Neutrophil (primary cell): Measurements from ENCODE around the gene PIGB.

ENCODE experiments used
- H3K27ac ChIP-seq: fragments of 200-600 bp; sonication (generic); 2 replicates; pipeline ENCODE4 v1.5.1; 2016; ENCODE audit warnings: mild to moderate bottlenecking, moderate library complexity
- H3K27me3 ChIP-seq: fragments of 200-600 bp; sonication (generic); 2 replicates; pipeline ENCODE4 v1.6.0; 2016; ENCODE audit warnings: mild to moderate bottlenecking
- H3K36me3 ChIP-seq: fragments of 200-600 bp; sonication (generic); 2 replicates; pipeline ENCODE4 v1.5.1; 2017
- H3K4me1 ChIP-seq, 2 experiments: fragments of 200-600 bp in 1 of 2; sonication (generic) in 1 of 2; 1 replicate in 1 of 2; 2 replicates in 1 of 2; pipeline versions ENCODE4 v1.5.1 to v1.6.1; 2013 to 2016; ENCODE audit warnings: low read depth in 1 of 2, low read length in 1 of 2, mild to moderate bottlenecking in 1 of 2, moderate library complexity in 1 of 2; ENCODE audit not compliant: control insufficient read depth in 1 of 2, insufficient read depth in 1 of 2
- H3K4me3 ChIP-seq, 2 experiments: fragments of 200-600 bp in 1 of 2; sonication (generic) in 1 of 2; 1 replicate in 1 of 2; 2 replicates in 1 of 2; pipeline ENCODE4 v1.5.1; 2013 to 2016; ENCODE audit warnings: low read depth in 1 of 2, low read length in 1 of 2, mild to moderate bottlenecking in 1 of 2, moderate library complexity in 1 of 2
- H3K9me3 ChIP-seq: fragments of 200-600 bp; sonication (generic); 2 replicates; pipeline ENCODE4 v1.5.1; 2016
- CTCF ChIP-seq: fragments of 200-600 bp; sonication (generic); IDR thresholded peaks from 2 replicates; pipeline ENCODE4 v1.5.1; 2016; ENCODE audit warnings: antibody characterized with exemption

PIGB gene

GRCh38 chr15:55320963-55321362 is 1.9 kb downstream of the PIGB start:
- Histone ChIP-seq H3K4me1 (peaks cover 74 to 77% of the 10 kb centered on the region in 2 experiments), H3K36me3 (peaks cover 23% of the 10 kb centered on the region), H3K9me3 (no peaks in the 10 kb centered on the region), H3K27ac (peak overlapping the region; percentile 96), H3K4me3 (peak overlapping the region; percentile 5 to 77), H3K27me3 (no peaks in the 10 kb centered on the region)
- TF ChIP-seq CTCF = no peak

- Histone ChIP-seq H3K27me3 (no peaks in the 10 kb centered on the region), H3K4me1 (peaks cover 70 to 71% of the 10 kb centered on the region in 2 experiments), H3K36me3 (peaks cover 16% of the 10 kb centered on the region), H3K9me3 (no peaks in the 10 kb centered on the region), H3K4me3 (peak overlapping the region; percentile 39 to 55), H3K27ac (peak overlapping the region; percentile 96)
- no peak for TF ChIP-seq CTCF
Observed at GRCh38 chr15:55322467-55322866, 3.4 kb downstream of the PIGB start.

GRCh38 chr15:55327387-55327786 is 8.4 kb downstream of the PIGB start:
- peak overlapping the region; percentile 64 for H3K27ac ChIP-seq

GRCh38 chr15:55334371-55334770 is 15.3 kb downstream of the PIGB start:
- no peak overlapping the region for H3K27ac ChIP-seq
- no peak overlapping the region for H3K4me3 ChIP-seq
- H3K36me3 ChIP-seq = peaks cover 82% of the 10 kb centered on the region
- no peak for TF ChIP-seq CTCF
- H3K27me3 ChIP-seq = no peaks in the 10 kb centered on the region
- no peaks in the 10 kb centered on the region for H3K9me3 ChIP-seq
- H3K4me1 ChIP-seq = peaks cover 0 to 3% of the 10 kb centered on the region in 2 experiments

More at GRCh38 chr15:55327387-55327786, 8.4 kb downstream of the PIGB start:
- no peaks in the 10 kb centered on the region for H3K27me3 ChIP-seq
- H3K9me3 ChIP-seq = no peaks in the 10 kb centered on the region
- peaks cover 39 to 40% of the 10 kb centered on the region in 2 experiments for H3K4me1 ChIP-seq
- peaks cover 55% of the 10 kb centered on the region for H3K36me3 ChIP-seq
- no peak overlapping the region for H3K4me3 ChIP-seq
- TF ChIP-seq CTCF = no peak

GRCh38 chr15:55334997-55335396 is 16.0 kb downstream of the PIGB start:
- no peaks in the 10 kb centered on the region for H3K27me3 ChIP-seq
- H3K9me3 ChIP-seq = no peaks in the 10 kb centered on the region
- peaks cover 85% of the 10 kb centered on the region for H3K36me3 ChIP-seq
- H3K27ac ChIP-seq = peak overlapping the region; percentile 4
- peaks cover 0 to 3% of the 10 kb centered on the region in 2 experiments for H3K4me1 ChIP-seq
- no peak overlapping the region for H3K4me3 ChIP-seq
- no peak for TF ChIP-seq CTCF

- Histone ChIP-seq H3K4me3 (no peak overlapping the region), H3K4me1 (peaks cover 0 to 3% of the 10 kb centered on the region in 2 experiments), H3K9me3 (no peaks in the 10 kb centered on the region), H3K27ac (no peak overlapping the region), H3K27me3 (no peaks in the 10 kb centered on the region), H3K36me3 (peaks cover 81% of the 10 kb centered on the region)
- no peak for TF ChIP-seq CTCF
Observed at GRCh38 chr15:55337160-55337559, 18.1 kb downstream of the PIGB start.
